Caki2 (cell line): ENCODE measurements around the gene FAM162A. TPM values are rescaled to one million over a fixed set of nuclear protein-coding genes. Genes with fewer than 3 reads are reported as not detected.

Source experiments
- DNase-seq: peaks from one replicate; pipeline ENCODE4 v3.0.0-alpha.2; 2015; ENCODE audit warnings: low read depth
- in situ Hi-C: cut with HindIII; loops from 2 replicates; pipeline ENCODE4 v1.10.0; 2016; ENCODE audit warnings: low sequenced_read_pairs, low pct_unique_long_range_greater_than_20kb, mixed read lengths
- total RNA-seq: library from RNA; depleted of rRNA; stranded (reverse); fragments of >200 nt; shearing (Covaris generic); gene quantifications from 2 replicates; pipeline ENCODE4 v1.2.3, GENCODE V29; 2014; ENCODE audit warnings: low replicate concordance; rRNA removed

Gene FAM162A
- total RNA-seq, 1 experiment from 2014 or later: 36.5 TPM

DNA sequence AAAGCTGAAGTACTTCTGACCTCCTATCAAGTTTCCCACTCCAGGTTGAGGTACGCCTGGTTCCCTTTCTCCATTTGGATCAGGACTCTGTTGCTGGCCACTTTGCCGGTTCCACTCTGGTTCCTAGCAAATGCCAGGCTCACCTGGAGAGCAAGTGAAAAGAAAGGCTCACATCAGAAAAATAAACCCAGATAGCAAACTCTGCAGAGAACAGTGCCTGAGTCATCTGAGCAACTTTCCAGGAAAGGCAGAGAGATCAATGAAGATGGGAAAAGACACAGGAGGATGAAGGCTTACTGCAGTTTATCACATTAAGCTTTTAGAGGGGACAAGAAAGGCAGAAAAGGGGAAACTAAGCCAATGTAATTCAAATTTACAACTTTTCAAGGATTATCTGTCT, 73.7 kb downstream of the FAM162A start:
- no peak for DNase-seq
- in situ Hi-C loops: no loop called here

DNA sequence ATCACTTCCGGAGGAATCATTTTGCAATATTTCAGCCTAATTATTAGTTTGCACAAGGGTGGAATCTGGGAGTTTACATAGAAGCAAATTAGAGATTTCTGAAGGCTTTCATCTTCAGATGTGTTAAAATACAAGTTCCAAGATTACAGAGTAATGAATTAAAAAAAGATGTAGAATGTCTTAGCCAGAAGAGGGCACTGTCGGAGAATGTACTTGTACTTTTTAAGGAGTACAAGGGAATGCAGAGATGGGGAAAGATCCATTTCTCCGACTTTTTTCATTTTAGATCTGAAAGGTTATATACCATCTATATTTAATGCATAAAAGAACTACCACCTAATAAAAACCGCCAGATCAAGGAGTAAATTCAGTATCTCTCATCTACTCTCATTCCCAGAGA, 75.0 kb downstream of the FAM162A start:
- in situ Hi-C loops: no loop called here

DNA sequence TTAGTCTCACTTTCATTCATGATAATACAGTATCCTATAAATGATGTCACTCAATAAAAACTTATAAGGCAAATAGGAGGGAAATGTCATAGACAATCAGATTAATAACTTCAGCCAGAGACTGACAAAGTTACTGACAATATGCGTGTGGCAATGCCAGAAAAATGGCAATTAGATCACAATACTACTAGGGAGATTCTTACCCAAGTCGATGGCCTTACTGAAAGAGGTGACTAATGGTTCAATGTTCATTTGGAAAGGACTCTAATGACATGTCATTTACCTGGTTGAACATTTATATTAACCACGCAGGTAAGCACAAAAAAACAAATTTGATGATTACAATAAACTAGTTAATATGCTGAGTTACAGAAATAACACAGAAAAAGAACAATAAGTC, 77.8 kb downstream of the FAM162A start:
- in situ Hi-C loops: no loop called here
- no peak for DNase-seq

More for the DNA sequence above, 75.0 kb downstream of the FAM162A start:
- peak; percentile 26 for DNase-seq

Other genes starting within 250 kb of the FAM162A start
- not detected in 2 replicates for gene CASR, start 200.5 kb upstream of the FAM162A start, total RNA-seq
- not detected in 2 replicates for gene CSTA, start 58.9 kb upstream of the FAM162A start, total RNA-seq
- 46.2 and 72.9 TPM in 2 replicates for gene MIX23, start 951 bp upstream of the FAM162A start, total RNA-seq
- 2.4 and 3.1 TPM in 2 replicates for gene WDR5B, start 31.9 kb downstream of the FAM162A start, total RNA-seq
- gene KPNA1, start 130.8 kb downstream of the FAM162A start, total RNA-seq: 43.0 and 50.8 TPM in 2 replicates
- 7.0 and 8.7 TPM in 2 replicates for gene PARP9, start 180.1 kb downstream of the FAM162A start, total RNA-seq
- 15.0 and 17.2 TPM in 2 replicates for gene DTX3L, start 180.2 kb downstream of the FAM162A start, total RNA-seq
- gene PARP15, start 193.5 kb downstream of the FAM162A start, total RNA-seq: not detected in 2 replicates